GM12891 (cell line): ENCODE measurements around the gene VWA8.

ENCODE experiments used
- DNase-seq: peaks from one replicate; pipeline ENCODE4 v3.0.0; 2011; ENCODE audit warnings: low spot score; ENCODE audit not compliant: insufficient read length
- FAIRE-seq: peaks from 2 replicates; lab custom pipeline; 2011; peaks lifted over from hg19 to GRCh38; lab: Jason Lieb, UNC
- PAX5 ChIP-seq: IDR thresholded peaks from 2 replicates; pipeline ENCODE4 v1.6.1; 2011; ENCODE audit warnings: low read length, moderate library complexity, mild to moderate bottlenecking; ENCODE audit not compliant: insufficient read depth, severe bottlenecking
- POLR2A ChIP-seq: IDR thresholded peaks from 2 replicates; pipeline ENCODE4 v1.6.1; 2011; ENCODE audit warnings: low read depth, low read length, control low read depth
- POLR2AphosphoS5 ChIP-seq: IDR thresholded peaks from 2 replicates; pipeline ENCODE4 v1.6.1; 2011; ENCODE audit warnings: low read depth, low read length, control low read depth
- POU2F2 ChIP-seq: IDR thresholded peaks from 2 replicates; pipeline ENCODE4 v1.6.1; 2011; ENCODE audit warnings: low read depth, mild to moderate bottlenecking, control low read depth, low read length, moderate library complexity
- SPI1 ChIP-seq: IDR thresholded peaks from 2 replicates; pipeline ENCODE4 v1.6.1; 2011; ENCODE audit warnings: low read depth, low read length, control low read depth
- TAF1 ChIP-seq: IDR thresholded peaks from 2 replicates; pipeline ENCODE4 v1.6.1; 2011; ENCODE audit warnings: low read depth, low read length, control low read depth

The VWA8 gene

GRCh38 chr13:41520016-41520659 is 440.8 kb downstream of the VWA8 start:
- TF ChIP-seq POU2F2, result no peak
- no peak for TF ChIP-seq TAF1
- no peak for TF ChIP-seq PAX5
- no peak for TF ChIP-seq SPI1
- TF ChIP-seq POLR2AphosphoS5, result no peak
- TF ChIP-seq POLR2A, result no peak
- no peak for DNase-seq
- no peak for FAIRE-seq
